Neural crest cell (in vitro differentiated cells): ENCODE measurements around the gene NUTF2. TPM values are rescaled to one million over a fixed set of nuclear protein-coding genes. Genes with fewer than 3 reads are reported as not detected.

Experiments used
- DNase-seq: peaks from one replicate; pipeline ENCODE4 v3.0.0; 2021; ENCODE audit warnings: low read depth, mixed read lengths, low spot score
- H3K27ac Mint-ChIP-seq: one replicate; pipeline ENCODE4 v1.8.0; 2021; ENCODE audit warnings: mild to moderate bottlenecking, mixed read lengths; ENCODE audit not compliant: unreplicated experiment
- H3K27me3 Mint-ChIP-seq: 2 replicates; pipeline ENCODE4 v1.8.0; 2021; ENCODE audit warnings: low read depth, mild to moderate bottlenecking, mixed read lengths
- H3K36me3 Mint-ChIP-seq: 2 replicates; pipeline ENCODE4 v1.8.0; 2021; ENCODE audit warnings: low read depth, mild to moderate bottlenecking, mixed read lengths
- H3K4me1 Mint-ChIP-seq: 2 replicates; pipeline ENCODE4 v1.8.0; 2021; ENCODE audit warnings: mixed read lengths
- H3K4me3 Mint-ChIP-seq: one replicate; pipeline ENCODE4 v1.8.0; 2021; ENCODE audit warnings: mild to moderate bottlenecking, mixed read lengths
- H3K9me3 Mint-ChIP-seq: 2 replicates; pipeline ENCODE4 v1.8.0; 2021; ENCODE audit warnings: mixed read lengths
- total RNA-seq: library from RNA; stranded (reverse); gene quantifications from 2 replicates; pipeline ENCODE4 v1.2.1, GENCODE V29; 2021
- TF ChIP-seq, protein P1 (sequence below): fragments of 200-600 bp; sonication (generic); conservative IDR thresholded peaks from 2 replicates; pipeline ENCODE4 v1.5.0; 2021; ENCODE audit warnings: antibody characterized with exemption, mild to moderate bottlenecking

NUTF2 gene
- total RNA-seq, 1 donor from 2014 or later, result 185 TPM

DNA sequence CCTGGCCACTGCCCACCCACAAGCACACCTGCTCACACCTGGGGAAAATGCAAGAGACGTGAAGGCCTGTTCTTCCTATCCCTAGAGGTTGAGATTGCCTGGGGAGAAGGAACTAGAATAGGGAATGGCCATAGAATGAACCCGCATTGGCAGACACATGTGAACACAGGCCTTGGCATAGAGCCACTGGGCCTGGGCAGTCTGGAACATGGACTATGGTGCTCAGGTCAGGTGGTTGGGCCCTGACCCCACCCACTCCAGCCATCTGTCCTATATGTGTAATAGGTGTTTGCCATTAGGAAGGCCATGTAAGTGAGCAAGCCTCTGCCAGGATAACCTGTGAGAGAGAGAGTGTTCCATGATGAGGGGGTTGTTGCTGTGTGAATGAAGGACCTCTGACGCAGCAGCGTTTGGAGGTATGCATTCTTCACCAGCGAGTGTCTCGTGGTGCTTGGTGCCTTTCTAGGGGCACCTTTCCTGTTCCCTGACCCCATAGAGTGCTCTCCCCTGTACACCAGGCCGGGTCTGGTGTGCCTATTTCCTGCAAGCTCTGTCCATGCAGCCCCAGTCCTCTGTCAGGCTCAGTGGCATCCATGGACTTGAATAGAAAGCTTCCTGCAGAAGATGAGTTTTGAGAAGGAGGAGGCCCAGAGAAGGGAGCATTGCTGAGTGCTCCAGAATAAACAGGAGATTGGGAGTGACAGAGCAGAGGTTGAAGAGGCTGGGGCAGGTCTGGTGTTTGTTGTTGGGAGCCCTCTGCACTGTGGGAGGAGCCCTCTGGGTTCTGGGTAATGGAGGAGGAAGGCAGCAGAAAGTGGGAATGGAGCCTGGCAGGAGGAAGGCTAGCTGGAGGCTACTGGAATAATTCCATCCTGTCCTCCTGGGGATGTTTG is 69.3 kb downstream of the NUTF2 start:
- H3K27me3 Mint-ChIP-seq, result no peaks in the 10 kb centered on the region
- H3K36me3 Mint-ChIP-seq, result no peaks in the 10 kb centered on the region
- TF ChIP-seq, protein P1, sequence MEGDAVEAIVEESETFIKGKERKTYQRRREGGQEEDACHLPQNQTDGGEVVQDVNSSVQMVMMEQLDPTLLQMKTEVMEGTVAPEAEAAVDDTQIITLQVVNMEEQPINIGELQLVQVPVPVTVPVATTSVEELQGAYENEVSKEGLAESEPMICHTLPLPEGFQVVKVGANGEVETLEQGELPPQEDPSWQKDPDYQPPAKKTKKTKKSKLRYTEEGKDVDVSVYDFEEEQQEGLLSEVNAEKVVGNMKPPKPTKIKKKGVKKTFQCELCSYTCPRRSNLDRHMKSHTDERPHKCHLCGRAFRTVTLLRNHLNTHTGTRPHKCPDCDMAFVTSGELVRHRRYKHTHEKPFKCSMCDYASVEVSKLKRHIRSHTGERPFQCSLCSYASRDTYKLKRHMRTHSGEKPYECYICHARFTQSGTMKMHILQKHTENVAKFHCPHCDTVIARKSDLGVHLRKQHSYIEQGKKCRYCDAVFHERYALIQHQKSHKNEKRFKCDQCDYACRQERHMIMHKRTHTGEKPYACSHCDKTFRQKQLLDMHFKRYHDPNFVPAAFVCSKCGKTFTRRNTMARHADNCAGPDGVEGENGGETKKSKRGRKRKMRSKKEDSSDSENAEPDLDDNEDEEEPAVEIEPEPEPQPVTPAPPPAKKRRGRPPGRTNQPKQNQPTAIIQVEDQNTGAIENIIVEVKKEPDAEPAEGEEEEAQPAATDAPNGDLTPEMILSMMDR, result no peak
- no peaks in the 10 kb centered on the region for H3K4me1 Mint-ChIP-seq
- H3K4me3 Mint-ChIP-seq, result no peak overlapping the region
- H3K9me3 Mint-ChIP-seq, result no peaks in the 10 kb centered on the region
- H3K27ac Mint-ChIP-seq, result no peak overlapping the region
- DNase-seq, result no peak

- no peak overlapping the region for H3K27ac Mint-ChIP-seq
Observed at GRCh38 chr16:67917140-67917851, 70.6 kb downstream of the NUTF2 start.

DNA sequence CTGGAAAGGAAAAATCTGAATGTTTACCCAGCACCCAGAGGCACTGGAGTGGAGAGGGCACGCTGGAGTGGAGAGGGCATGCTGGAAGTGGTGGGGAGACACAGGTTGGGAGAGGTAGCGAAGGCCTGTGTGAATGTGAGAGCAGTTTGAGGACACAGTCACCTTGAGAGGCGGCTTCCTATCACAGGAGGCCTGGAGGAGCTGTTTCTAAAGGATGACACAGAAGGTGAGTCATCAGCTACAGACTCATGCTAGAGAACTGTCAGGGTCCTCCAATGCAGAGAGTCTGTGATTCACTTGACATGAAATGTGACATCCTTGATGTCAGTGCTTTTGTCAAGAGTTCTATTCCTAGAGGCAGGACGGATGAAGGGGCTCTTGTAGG is 71.1 kb downstream of the NUTF2 start:
- Mint-ChIP-seq H3K36me3 (no peaks in the 10 kb centered on the region), H3K27me3 (no peaks in the 10 kb centered on the region), H3K4me1 (no peaks in the 10 kb centered on the region), H3K27ac (no peak overlapping the region), H3K9me3 (no peaks in the 10 kb centered on the region), H3K4me3 (no peak overlapping the region)
- DNase-seq, result no peak
- TF ChIP-seq, protein P1, result no peak

More at GRCh38 chr16:67917140-67917851, 70.6 kb downstream of the NUTF2 start:
- no peaks in the 10 kb centered on the region for H3K36me3 Mint-ChIP-seq
- no peaks in the 10 kb centered on the region for H3K27me3 Mint-ChIP-seq
- DNase-seq, result no peak
- H3K4me3 Mint-ChIP-seq, result no peak overlapping the region
- no peaks in the 10 kb centered on the region for H3K4me1 Mint-ChIP-seq
- no peaks in the 10 kb centered on the region for H3K9me3 Mint-ChIP-seq
- TF ChIP-seq, protein P1, result no peak

DNA sequence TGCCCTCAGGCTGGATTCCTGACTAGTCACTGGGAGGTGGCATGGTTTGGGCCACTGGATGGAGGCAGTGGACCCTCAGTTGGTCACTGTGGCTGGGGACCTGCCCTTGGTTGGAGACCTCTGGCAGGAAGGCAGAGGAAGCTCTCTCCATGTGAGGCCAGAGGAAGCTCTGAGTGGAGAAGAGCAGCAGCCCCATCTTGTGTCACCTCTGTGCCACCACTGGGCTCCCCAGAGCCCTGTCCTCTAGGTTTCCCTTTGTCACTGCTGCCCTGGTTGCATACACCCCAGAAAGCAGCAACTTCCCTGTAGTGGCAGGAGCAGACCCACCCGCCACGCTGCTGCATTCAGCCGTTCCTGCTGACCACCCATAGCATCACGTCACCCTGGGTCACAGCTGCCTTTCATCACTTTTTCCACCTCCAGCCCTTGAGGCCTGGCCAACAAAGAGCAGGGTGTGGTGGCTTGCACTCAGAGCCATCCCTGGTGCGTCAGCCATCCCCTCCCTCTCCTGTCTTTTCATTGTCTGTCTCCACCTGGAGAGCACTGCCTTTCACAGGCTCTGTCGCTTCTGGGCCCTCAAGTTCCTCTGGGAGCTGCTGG is 73.0 kb downstream of the NUTF2 start:
- Mint-ChIP-seq H3K4me3 (no peak overlapping the region), H3K9me3 (no peaks in the 10 kb centered on the region), H3K27ac (no peak overlapping the region), H3K4me1 (no peaks in the 10 kb centered on the region), H3K36me3 (no peaks in the 10 kb centered on the region), H3K27me3 (no peaks in the 10 kb centered on the region)
- TF ChIP-seq, protein P1, result no peak
- DNase-seq, result no peak

Other genes with a start within 250 kb of the NUTF2 start
- gene CARMIL2, start 201.8 kb upstream of the NUTF2 start, total RNA-seq, result 2.0 and 3.5 TPM in 2 replicates
- gene ACD, start 186.7 kb upstream of the NUTF2 start, total RNA-seq, result 39.3 and 39.8 TPM in 2 replicates
- 7.5 and 8.3 TPM in 2 replicates for gene PARD6A, start 186.0 kb upstream of the NUTF2 start, total RNA-seq
- 23.3 and 24.5 TPM in 2 replicates for gene ENKD1, start 180.2 kb upstream of the NUTF2 start, total RNA-seq
- gene C16orf86, start 180.1 kb upstream of the NUTF2 start, total RNA-seq, result 1.7 and 2.0 TPM in 2 replicates
- 33.8 and 34.3 TPM in 2 replicates for gene GFOD2, start 127.6 kb upstream of the NUTF2 start, total RNA-seq
- 21.7 and 22.1 TPM in 2 replicates for gene RANBP10, start 40.4 kb upstream of the NUTF2 start, total RNA-seq
- 6.6 and 7.5 TPM in 2 replicates for gene TSNAXIP1, start 40.0 kb upstream of the NUTF2 start, total RNA-seq
- gene THAP11, start 4.6 kb upstream of the NUTF2 start, total RNA-seq, result 46.2 and 46.7 TPM in 2 replicates
- 78.2 and 83.5 TPM in 2 replicates for gene CENPT, start 760 bp downstream of the NUTF2 start, total RNA-seq
- gene EDC4, start 26.1 kb downstream of the NUTF2 start, total RNA-seq, result 100 and 101 TPM in 2 replicates
- gene NRN1L, start 38.0 kb downstream of the NUTF2 start, total RNA-seq, result 1.0 TPM in 1 of 2 replicates, not detected in the other
- gene PSKH1, start 46.3 kb downstream of the NUTF2 start, total RNA-seq, result 39.0 and 41.5 TPM in 2 replicates
- 2.5 and 3.0 TPM in 2 replicates for gene CTRL, start 84.9 kb downstream of the NUTF2 start, total RNA-seq
- gene PSMB10, start 89.9 kb downstream of the NUTF2 start, total RNA-seq, result 22.4 and 22.5 TPM in 2 replicates
- 16.6 and 17.6 TPM in 2 replicates for gene LCAT, start 97.2 kb downstream of the NUTF2 start, total RNA-seq
- 36.0 and 36.8 TPM in 2 replicates for gene SLC12A4, start 121.7 kb downstream of the NUTF2 start, total RNA-seq
- not detected in 2 replicates for gene DPEP3, start 133.6 kb downstream of the NUTF2 start, total RNA-seq
- gene DPEP2, start 152.6 kb downstream of the NUTF2 start, total RNA-seq, result not detected in 2 replicates
- not detected in 2 replicates for gene DPEP2NB, start 169.0 kb downstream of the NUTF2 start, total RNA-seq
- 12.5 and 13.3 TPM in 2 replicates for gene DDX28, start 176.3 kb downstream of the NUTF2 start, total RNA-seq
- gene DUS2, start 176.4 kb downstream of the NUTF2 start, total RNA-seq, result 26.6 and 28.4 TPM in 2 replicates
- 64.9 and 71.7 TPM in 2 replicates for gene NFATC3, start 238.4 kb downstream of the NUTF2 start, total RNA-seq